Stimulated activated CD8-positive, alpha-beta memory T cell treated with anti-CD3 and anti-CD28 coated beads, Interleukin-12 subunit alpha, Interleukin-12 subunit beta, amount 100 ng/mL, for 1 hour (primary cell): ENCODE measurements around the gene NKD1.

Source experiments
- DNase-seq: peaks from one replicate; pipeline ENCODE4 v3.0.0-alpha.2; 2020; ENCODE audit warnings: low read depth

NKD1 gene

DNA sequence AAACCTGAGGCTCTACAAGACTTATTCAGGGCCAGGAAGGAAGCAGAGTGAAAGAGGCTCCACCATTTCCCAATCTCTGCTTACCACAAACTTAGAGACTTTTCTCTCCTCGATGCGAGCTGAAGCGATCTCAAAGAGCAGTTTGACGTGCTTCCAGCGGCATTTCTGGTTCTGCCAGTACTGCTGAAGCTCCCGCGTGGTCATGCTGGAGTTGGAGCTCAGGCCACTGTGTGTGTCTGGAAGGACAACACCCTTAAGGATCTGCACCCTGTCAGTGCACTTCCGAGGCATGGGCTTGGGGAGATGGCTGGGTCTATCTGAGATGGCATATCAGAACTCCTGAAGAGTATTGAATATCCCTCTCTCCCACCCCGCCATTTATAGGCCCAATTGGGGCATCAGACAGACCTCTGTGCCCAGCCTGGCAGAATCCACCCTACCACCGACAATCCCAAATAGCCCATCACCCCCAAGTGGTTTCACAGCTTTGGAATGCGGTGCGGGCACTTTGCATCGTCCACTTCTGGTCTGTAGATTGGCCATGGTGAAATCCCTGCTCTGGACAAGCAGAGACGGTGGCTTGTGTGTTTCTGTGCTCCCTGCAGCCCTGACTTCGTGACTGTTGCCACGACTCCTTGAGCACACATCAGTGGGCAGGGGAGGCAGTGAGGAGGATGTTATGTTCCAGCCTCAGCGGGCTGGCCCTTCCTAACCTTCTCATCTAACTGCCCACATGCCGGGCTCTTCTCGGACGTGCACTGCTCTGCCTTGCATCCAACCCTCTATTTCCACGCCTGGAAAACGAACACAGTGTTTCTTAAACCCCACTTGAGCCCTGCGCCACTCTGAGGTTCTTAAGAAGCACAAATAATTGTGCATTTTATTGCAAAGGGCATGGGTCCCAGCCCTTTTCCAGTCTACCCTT lies 127.8 kb downstream of the NKD1 start:
- DNase-seq, result no peak

GRCh38 chr16:50676684-50677225 lies 128.6 kb downstream of the NKD1 start:
- no peak for DNase-seq

DNA sequence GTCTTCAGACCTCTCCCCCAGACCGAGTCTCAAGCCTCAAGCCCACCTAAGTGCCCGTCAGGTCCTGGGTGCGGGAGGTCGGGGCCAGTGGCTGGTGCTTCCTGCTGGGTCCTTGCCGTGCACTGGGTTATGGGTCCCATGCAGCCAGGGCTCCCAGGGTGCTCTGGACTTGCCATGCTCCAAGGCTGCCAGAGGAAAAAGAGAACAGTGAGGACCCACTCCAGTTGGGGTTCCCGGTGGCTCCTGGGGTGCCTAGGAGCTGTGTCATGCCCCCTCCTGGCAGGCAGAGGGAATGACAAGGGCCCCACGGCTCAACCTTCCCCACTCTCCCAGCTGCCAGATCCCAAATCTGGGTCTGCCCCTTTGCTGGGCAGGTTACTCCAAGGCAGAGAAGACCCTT lies 129.2 kb downstream of the NKD1 start:
- no peak for DNase-seq

DNA sequence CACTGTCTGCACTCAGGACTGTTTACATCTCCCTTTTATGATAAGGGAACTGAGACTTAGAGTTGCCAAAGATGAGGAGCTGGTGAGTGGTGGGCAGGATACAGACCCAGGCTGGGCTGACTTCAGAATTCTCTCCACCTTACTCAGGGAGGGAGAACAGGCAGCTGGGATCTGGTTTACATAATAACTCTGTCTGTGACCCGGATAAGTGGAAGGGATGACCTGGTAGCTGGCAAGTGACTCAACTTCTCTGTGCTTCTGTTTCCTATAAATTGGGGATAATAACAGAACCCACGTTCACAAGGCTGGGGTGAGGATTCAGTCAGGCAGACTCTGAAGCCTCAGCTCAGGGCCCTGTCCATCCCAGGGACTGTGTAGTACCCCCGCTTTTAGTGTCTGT lies 130.3 kb downstream of the NKD1 start:
- DNase-seq, result no peak

DNA sequence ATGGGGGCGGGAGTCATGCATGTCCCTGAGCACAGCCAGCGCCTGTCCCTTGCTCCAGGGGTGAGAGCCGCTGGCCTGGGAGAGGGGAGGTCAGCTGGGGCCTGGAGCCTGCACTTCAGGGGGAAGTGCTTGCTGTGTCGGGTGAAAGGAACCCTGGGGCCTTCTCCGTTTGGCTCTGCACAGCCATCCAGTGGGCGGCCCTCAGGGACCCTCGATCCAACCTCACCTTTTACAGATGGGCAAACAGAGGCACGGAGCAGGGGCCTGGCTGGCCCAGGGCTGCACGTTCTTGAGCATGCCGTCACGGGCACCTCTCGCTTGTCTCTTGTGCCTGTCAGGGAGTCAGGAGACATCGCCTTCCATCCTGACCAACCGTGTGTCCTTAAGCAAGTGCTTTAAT lies 131.1 kb downstream of the NKD1 start:
- no peak for DNase-seq

- DNase-seq, result no peak
These were observed 131.7 kb downstream of the NKD1 start for GRCh38 chr16:50679676-50680555.

DNA sequence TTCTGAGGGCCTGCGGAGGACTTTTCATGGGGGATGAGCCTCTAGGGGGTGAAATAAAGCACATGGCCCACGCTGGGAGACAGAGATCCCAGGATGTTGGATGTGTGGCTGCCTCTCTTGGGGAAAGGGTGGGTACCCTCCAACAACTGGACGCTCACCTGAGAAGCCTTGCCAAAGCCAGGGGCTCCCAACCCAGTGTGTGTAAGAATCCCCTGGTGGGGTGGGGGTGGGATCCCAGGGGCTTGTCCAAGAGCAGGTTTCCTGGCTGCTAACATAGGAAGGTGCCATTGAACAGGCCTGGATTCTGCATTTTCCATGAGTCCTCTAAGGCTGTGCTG lies 132.3 kb downstream of the NKD1 start:
- no peak for DNase-seq

DNA sequence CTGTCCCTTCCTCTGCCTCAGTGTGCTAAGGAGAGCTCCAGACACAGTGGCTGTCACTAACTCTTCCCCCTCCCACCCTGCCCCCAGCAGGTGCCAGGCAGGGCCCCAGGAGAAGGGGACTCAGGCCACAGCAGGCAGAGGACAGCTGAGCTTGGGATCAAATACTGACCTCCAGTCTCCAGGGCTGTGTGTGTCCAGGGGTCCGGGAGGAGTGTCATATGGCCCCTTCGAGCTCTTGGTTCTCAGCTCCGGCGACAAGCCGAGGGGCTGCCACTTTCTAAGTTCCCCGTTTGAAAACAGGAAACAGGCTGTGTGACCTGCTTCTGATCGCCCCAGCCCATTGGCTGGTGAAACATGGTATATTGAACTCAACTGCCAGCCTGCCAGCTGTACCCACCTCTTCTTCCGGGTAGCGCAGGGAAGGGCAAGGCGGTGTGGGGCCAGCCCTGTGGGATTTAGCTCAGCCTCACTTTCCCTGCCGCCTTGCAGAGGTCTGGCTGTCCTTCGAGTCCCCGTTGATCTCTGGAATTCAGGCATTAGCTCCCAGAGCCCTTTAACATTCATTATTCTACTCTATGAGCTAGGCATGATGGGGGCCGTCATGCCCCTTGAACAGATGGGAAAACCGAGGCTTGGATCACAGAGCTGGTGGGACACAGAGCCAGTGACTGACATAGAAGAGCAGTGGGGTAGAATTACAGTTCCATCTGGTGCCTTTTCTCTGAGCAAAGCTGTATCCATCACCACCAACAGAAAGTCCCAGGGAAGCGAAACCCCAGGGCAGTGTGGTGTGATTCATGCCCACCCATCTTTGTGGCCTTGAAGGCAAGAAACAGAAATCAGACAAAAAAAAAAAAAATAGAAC lies 133.1 kb downstream of the NKD1 start, which contains the start of gene SNX20:
Gene SNX20 (minus strand): TSS at position 292 of the 865 bp plus-strand sequence. CDS start 3,786 bp downstream, outside the sequence.
- no peak for DNase-seq

DNA sequence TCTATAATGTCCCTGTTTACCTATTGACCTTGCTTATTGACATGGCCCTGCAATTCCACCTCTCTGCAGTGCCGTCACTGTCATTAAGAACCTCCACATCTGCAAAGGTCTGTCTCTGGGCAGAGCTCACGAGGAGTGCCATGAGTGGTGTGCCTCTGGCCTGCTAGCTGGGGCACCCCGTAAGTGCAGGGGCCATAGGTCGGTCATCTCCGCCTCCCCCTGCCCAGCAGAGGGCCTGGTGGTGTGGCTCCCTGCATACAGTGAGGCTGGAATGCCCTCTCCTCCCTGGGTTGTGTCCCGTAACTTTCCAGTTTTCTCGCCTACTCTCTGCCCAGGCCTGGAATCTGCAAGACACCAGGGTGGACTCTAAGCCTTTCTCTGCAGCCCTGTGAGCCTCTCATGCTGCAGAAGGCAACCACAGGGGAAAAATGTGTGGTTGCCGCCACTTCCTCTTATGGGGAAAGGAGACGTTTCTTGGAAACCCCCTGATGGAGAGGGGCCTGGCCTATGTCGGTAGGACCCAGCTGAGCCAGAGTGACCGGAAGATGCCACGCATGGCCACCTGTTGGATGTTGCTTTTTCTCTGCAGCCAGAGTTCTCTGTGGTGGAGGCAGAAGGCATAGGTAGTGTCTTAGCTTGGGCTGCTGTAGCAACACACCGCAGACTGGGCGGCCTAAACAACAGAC lies 135.6 kb downstream of the NKD1 start:
- DNase-seq, result no peak

- no peak for DNase-seq
These were observed 136.7 kb downstream of the NKD1 start for GRCh38 chr16:50684823-50685461.

DNA sequence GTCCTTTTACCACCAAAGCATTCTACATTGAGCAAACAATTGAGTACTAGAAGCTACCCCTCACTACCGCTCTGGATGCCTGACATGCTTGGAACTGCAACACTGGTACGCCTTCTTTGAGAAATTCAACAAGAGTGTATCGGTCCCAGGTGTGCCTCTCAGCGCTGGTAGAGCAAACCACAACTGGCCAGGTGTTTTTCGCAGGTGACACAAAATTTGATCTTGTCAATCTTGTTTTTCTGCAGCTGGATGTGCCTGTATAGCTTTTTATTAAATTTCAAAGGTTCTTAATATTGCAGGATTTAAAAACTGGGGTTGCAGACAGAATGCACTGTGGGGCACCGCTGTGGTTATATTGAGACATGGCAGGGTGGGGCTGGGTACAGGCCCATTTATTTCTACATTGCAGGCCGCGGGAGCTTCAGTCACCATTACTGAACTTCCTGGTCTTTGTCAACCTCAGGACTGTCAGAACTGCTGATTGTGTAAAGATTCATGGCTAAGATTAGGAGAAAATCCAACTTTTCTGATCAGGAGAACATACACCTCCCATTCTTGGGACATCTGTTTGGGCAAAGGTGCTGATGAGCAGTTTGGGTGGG lies 137.4 kb downstream of the NKD1 start:
- no peak for DNase-seq

DNA sequence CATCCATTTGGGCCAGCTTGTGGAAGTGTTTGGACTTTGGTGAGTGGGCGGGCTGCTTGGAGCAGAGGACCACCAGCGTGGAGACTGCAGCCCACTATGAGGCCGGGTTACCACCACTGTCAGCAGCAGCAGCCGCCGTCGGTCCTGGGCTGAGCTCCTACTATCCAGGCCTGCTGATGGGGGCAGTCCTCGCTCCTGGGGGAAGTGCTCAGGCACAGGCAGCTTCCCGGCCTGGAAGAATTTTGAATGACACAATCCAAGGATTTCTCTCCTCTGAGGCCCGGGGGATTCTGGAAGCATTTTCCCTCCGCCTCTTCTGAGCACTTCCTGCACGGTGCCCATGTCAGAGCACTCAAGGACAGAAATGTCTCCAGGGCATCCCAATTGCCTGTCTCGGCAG lies 139.9 kb downstream of the NKD1 start:
- no peak for DNase-seq

- no peak for DNase-seq
These were observed 140.7 kb downstream of the NKD1 start for GRCh38 chr16:50688867-50689266.

GRCh38 chr16:50690177-50690576 lies 142.0 kb downstream of the NKD1 start:
- DNase-seq, result no peak

DNA sequence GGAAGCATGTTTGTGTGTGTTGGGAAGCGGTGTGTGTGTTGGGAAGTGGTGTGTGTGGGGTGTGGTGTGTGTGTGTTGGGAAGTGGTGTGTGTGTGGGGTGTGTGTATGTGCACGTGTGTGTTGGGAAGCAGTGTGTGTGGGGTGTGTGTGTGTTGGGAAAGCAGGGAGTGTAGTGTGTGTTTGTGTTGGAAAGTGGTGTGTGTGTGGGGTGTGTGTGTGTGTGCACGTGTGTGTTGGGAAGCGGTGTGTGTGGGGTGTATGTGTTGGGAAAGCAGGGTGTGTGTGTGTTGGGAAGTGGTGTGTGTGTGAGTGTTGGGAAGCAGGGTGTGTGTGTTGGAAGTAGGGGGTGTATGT lies 144.4 kb downstream of the NKD1 start:
- no peak for DNase-seq

DNA sequence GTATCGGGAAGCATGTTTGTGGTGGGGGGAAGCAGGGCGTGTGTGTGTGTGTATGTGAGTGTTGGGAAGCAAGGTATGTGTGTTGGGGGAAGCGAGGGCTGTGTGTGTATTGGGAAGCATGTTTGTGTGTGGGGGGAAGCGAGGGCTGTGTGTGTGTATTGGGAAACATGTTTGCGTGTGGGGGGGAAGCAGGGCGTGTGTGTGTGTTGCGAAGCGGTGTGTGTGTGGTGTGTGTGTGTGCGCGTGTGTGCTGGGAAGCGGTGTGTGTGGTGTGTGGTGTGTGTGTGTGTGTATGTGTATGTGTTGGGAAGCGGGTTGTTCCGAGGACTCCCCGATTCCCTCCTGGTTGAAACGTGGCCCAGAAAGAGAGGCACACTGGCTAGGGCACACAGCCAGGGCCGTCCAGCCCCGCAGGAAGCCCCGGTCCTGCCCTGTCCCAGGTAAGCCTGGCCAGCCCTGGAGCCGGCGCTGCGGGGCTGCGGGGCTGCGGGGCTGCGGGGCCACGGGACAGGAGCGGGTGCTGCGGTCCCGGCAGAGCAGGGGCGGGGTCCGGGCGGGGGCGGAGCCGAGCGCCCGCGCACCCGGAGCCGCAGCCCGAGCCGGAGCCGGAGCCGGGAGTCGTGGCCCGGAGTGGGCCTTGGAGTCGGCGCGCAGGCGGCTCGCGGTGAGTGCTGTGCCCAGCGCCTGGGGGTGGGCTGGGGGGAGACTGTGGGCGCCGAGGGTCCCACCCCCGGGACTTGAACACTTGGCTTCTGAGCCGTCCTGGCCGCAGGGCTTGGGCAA lies 145.0 kb downstream of the NKD1 start, which contains the start of gene NOD2:
Gene NOD2 (plus strand): TSS at position 608 of the 783 bp plus-strand sequence. CDS start 5,890 bp downstream, outside the sequence.
- no peak for DNase-seq

- DNase-seq, result no peak
These were observed 146.0 kb downstream of the NKD1 start for GRCh38 chr16:50694206-50694605.

DNA sequence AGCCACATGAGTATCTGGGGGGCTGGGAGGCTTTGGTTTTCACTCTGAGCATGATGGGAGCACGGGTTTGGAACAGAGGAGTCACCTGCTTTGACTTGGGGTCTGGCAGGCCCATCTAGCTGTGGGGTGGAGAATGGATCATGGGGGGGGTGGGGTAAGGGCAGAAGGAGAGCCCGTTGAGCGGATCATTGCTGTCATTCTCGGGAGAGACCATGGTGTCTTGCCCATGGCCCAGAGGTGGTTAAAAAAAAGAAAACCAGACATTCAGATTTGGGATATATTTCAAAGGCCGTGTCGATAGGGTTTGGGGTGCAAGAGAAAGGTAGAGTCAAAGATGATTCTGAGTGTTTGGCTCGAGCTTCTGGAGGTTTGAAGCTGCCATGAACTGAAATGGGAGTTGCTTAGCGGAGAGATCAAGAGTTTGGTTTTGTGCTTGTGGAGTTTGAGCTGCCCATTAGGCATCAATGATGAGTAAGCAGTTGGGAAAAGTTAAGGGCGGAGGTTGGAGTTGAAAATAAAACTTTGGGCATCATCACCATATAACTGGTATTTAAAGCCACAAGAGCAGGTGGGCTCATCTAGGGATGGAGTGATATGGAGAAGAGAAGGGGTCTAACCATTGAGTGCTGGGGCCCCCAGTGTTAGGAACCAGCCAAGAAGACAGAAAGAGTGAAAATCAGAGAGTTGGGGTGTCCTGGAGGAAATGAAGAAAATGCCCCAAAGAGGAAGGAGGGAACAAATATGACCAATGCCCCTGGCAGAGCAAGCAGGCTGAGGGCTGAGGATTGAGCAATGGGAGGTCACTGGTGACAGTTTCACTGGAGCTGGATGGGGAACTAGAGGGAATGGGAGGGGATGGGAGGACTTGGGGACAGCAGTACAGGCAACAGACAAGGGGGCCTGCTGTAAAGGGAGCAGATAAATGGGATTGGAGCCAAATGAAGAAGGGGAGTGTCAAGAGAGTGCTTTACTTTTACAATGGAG lies 147.1 kb downstream of the NKD1 start:
- no peak for DNase-seq
